HepG2 (cell line): ENCODE measurements around the gene NEAT1. TPM values are rescaled to one million over a fixed set of nuclear protein-coding genes. Genes with fewer than 3 reads are reported as not detected.

Source experiments
- ASH2L ChIP-seq: fragments of 300-600, 200-600 bp; sonication (generic); IDR thresholded peaks from 2 replicates; pipeline ENCODE4 v1.7.0; 2017; ENCODE audit warnings: low read depth, mild to moderate bottlenecking, moderate library complexity, mixed read lengths, low read length; ENCODE audit not compliant: insufficient read length
- CBX2 ChIP-seq, 2 experiments: fragments of 200-600 bp in 1 of 2; sonication (generic); formaldehyde crosslinking in 1 of 2; IDR thresholded peaks; 2 replicates each; pipeline versions ENCODE4 v1.7.0 to v1.8.1; 2018 to 2022; ENCODE audit warnings: low read depth in 2 of 2, low read length in 1 of 2, mild to moderate bottlenecking in 1 of 2, missing genetic modification reagents in 1 of 2
- CREB1 ChIP-seq, 2 experiments: fragments of 450-650 bp in 1 of 2; IDR thresholded peaks; 2 replicates each; pipeline ENCODE4 v1.6.1; 2016 to 2017; ENCODE audit warnings: control low read depth in 1 of 2, mild to moderate bottlenecking in 1 of 2, missing compliant biosample characterization in 1 of 2, missing genetic modification characterization in 1 of 2
- ISL2 ChIP-seq: sonication (generic); formaldehyde crosslinking; IDR thresholded peaks from 2 replicates; pipeline ENCODE4 v1.5.0; 2020; ENCODE audit warnings: missing genetic modification reagents
- KDM1A ChIP-seq: IDR thresholded peaks from 2 replicates; pipeline ENCODE4 v1.6.1; 2016; ENCODE audit warnings: missing compliant biosample characterization
- NCOA5 ChIP-seq: sonication (generic); formaldehyde crosslinking; IDR thresholded peaks from 2 replicates; pipeline ENCODE4 v1.4.0; 2020; ENCODE audit warnings: missing genetic modification reagents
- NR2F6 ChIP-seq, 2 experiments: IDR thresholded peaks; 2 replicates each; pipeline ENCODE4 v1.6.1; 2016; ENCODE audit warnings: antibody characterized with exemption in 1 of 2, mild to moderate bottlenecking in 1 of 2
- THAP11 ChIP-seq: IDR thresholded peaks from 2 replicates; pipeline ENCODE4 v1.6.1; 2016; ENCODE audit warnings: missing biosample characterization, missing genetic modification reagents
- ZBTB8A ChIP-seq: sonication (generic); formaldehyde crosslinking; IDR thresholded peaks from 2 replicates; pipeline ENCODE4 v1.4.0; 2020; ENCODE audit warnings: mild to moderate bottlenecking, low read depth, missing genetic modification reagents, borderline replicate concordance
- ZNF260 ChIP-seq: sonication (generic); formaldehyde crosslinking; IDR thresholded peaks from 2 replicates; pipeline ENCODE4 v1.4.0; 2020; ENCODE audit warnings: missing genetic modification reagents, low read depth, mild to moderate bottlenecking, borderline replicate concordance
- ZNF33A ChIP-seq: sonication (generic); formaldehyde crosslinking; IDR thresholded peaks from 2 replicates; pipeline ENCODE4 v1.5.1; 2020; ENCODE audit warnings: missing genetic modification reagents, mild to moderate bottlenecking, moderate library complexity, borderline replicate concordance
- ZNF747 ChIP-seq: sonication (generic); formaldehyde crosslinking; IDR thresholded peaks from 2 replicates; pipeline ENCODE4 v1.8.1; 2023; ENCODE audit warnings: missing genetic modification reagents, mild to moderate bottlenecking, borderline replicate concordance
- ZNF891 ChIP-seq: sonication (generic); formaldehyde crosslinking; IDR thresholded peaks from 2 replicates; pipeline ENCODE4 v1.5.0; 2020; ENCODE audit warnings: mild to moderate bottlenecking, missing genetic modification reagents
- polyA plus RNA-seq, 8 experiments: library from polyadenylated mRNA; depleted of rRNA in 3 of 8; stranded (reverse) in 7 of 8; unstranded in 1 of 8; fragments of >200 nt; fragmentation: Illumina TruSeq in 4 of 8; extraction: Trizol in 4 of 8; gene quantifications; 2 replicates each; pipeline versions ENCODE4 v1.2.1 to v1.2.3, GENCODE V29; 2011 to 2016; ENCODE audit warnings: low read depth in 4 of 8, missing spikeins in 1 of 8, mixed read lengths in 1 of 8; ENCODE audit not compliant: insufficient read depth in 1 of 8
- total RNA-seq, 5 experiments: library from RNA; depleted of rRNA; stranded (reverse); fragments of >200 nt; fragmentation: Illumina TruSeq; extraction: Trizol; gene quantifications; 2 replicates each; pipeline ENCODE4 v1.2.3, GENCODE V29; 2016; ENCODE audit warnings: low read depth in 1 of 5
- TF ChIP-seq, protein P1 (sequence below): sonication (generic); formaldehyde crosslinking; IDR thresholded peaks from 2 replicates; pipeline ENCODE4 v1.5.0; 2020; ENCODE audit warnings: missing genetic modification reagents
- TF ChIP-seq, protein P2 (sequence below): sonication (generic); formaldehyde crosslinking; IDR thresholded peaks from 2 replicates; pipeline ENCODE4 v1.5.1; 2020; ENCODE audit warnings: mild to moderate bottlenecking, missing genetic modification reagents, moderate library complexity
- TF ChIP-seq, protein P3 (sequence below): sonication (generic); formaldehyde crosslinking; IDR thresholded peaks from 2 replicates; pipeline ENCODE4 v1.5.0; 2020; ENCODE audit warnings: missing genetic modification reagents
- TF ChIP-seq, protein P4 (sequence below): conservative IDR thresholded peaks from 2 replicates; pipeline ENCODE4 v1.6.1; 2018; ENCODE audit warnings: missing genetic modification reagents

The NEAT1 gene
- total and polyA plus RNA-seq, 2 of the 13 experiments (the other 11 are each of a cell fraction or from before 2014, with no cell fraction given), result 20.5 to 41.2 TPM

DNA sequence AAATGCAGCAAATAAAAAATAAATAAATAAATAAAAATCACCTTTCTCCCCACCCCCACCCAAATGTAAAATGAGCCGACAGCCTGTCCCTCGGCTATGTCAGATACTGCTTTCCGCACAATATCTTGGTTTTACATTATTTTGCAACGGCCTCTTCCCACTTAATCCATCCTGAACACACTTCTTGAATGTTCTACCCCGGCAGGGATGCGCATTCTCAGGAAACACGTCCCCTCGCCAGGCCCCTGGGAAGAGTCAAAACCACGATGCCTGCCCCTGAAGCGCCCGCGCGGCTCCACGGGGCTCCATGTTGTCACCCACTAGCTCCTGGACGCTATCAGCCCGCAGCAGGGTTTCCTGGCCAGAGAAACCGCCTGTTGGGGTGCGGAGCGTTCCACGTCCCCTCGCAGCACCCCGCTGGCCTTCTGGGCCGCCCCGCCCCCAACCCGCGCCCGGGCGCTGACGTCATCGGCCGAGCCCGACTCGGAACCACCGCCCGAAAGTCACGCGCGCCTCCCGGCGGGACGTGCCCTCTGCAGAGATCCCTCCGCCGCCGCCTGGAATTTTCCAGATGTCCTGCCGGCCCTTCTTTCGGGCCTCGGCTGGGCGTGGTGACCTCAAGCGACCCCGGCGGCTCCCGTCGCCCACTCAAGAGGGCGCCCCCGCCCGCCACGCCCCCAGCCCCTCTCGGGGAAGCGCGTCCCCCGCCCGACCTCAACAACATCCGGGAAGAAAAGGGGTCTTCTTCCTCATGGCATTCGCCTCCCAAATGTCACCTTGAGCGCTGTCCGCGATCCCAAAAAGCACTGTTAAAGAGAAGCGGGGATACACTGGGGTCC, 585 bp upstream of the NEAT1 start (continued):
- TF ChIP-seq ZNF747 (CRISPR knock-in tag) (0 out of 2 replicates have a peak, but pooled peaks have one; percentile 26), NR2F6 (IDR thresholded peaks at IDR 0.05) (no peak), NR2F6 (CRISPR knock-in tag; IDR thresholded peaks at IDR 0.05) (peak; percentile 80), ASH2L (peak; percentile 72), ZNF891 (CRISPR knock-in tag) (peak; percentile 46; the same call in 1 of the 2 replicates), ZNF260 (CRISPR knock-in tag) (no peak), ISL2 (CRISPR knock-in tag) (no peak), THAP11 (peak; percentile 18; the same call in 1 of the 2 replicates), ZBTB8A (CRISPR knock-in tag) (peak; percentile 74; the same call in 1 of the 2 replicates), NCOA5 (CRISPR knock-in tag) (no peak), CREB1 (IDR thresholded peaks at IDR 0.05) (peak; percentile 99), CREB1 (CRISPR knock-in tag; IDR thresholded peaks at IDR 0.05) (no peak), ZNF33A (CRISPR knock-in tag) (no peak), KDM1A (CRISPR knock-in tag) (no peak), CBX2 (IDR thresholded peaks at IDR 0.05; ENCODE audit: low read depth, low read length) (no peak), CBX2 (CRISPR knock-in tag; IDR thresholded peaks at IDR 0.05; ENCODE audit: low read depth) (no peak)
- TF ChIP-seq, protein P1, sequence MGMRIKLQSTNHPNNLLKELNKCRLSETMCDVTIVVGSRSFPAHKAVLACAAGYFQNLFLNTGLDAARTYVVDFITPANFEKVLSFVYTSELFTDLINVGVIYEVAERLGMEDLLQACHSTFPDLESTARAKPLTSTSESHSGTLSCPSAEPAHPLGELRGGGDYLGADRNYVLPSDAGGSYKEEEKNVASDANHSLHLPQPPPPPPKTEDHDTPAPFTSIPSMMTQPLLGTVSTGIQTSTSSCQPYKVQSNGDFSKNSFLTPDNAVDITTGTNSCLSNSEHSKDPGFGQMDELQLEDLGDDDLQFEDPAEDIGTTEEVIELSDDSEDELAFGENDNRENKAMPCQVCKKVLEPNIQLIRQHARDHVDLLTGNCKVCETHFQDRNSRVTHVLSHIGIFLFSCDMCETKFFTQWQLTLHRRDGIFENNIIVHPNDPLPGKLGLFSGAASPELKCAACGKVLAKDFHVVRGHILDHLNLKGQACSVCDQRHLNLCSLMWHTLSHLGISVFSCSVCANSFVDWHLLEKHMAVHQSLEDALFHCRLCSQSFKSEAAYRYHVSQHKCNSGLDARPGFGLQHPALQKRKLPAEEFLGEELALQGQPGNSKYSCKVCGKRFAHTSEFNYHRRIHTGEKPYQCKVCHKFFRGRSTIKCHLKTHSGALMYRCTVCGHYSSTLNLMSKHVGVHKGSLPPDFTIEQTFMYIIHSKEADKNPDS (CRISPR knock-in tag), result peak; percentile 85
- TF ChIP-seq, protein P2, sequence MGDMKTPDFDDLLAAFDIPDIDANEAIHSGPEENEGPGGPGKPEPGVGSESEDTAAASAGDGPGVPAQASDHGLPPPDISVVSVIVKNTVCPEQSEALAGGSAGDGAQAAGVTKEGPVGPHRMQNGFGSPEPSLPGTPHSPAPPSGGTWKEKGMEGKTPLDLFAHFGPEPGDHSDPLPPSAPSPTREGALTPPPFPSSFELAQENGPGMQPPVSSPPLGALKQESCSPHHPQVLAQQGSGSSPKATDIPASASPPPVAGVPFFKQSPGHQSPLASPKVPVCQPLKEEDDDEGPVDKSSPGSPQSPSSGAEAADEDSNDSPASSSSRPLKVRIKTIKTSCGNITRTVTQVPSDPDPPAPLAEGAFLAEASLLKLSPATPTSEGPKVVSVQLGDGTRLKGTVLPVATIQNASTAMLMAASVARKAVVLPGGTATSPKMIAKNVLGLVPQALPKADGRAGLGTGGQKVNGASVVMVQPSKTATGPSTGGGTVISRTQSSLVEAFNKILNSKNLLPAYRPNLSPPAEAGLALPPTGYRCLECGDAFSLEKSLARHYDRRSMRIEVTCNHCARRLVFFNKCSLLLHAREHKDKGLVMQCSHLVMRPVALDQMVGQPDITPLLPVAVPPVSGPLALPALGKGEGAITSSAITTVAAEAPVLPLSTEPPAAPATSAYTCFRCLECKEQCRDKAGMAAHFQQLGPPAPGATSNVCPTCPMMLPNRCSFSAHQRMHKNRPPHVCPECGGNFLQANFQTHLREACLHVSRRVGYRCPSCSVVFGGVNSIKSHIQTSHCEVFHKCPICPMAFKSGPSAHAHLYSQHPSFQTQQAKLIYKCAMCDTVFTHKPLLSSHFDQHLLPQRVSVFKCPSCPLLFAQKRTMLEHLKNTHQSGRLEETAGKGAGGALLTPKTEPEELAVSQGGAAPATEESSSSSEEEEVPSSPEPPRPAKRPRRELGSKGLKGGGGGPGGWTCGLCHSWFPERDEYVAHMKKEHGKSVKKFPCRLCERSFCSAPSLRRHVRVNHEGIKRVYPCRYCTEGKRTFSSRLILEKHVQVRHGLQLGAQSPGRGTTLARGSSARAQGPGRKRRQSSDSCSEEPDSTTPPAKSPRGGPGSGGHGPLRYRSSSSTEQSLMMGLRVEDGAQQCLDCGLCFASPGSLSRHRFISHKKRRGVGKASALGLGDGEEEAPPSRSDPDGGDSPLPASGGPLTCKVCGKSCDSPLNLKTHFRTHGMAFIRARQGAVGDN (CRISPR knock-in tag), result peak; percentile 68
- TF ChIP-seq, protein P3, sequence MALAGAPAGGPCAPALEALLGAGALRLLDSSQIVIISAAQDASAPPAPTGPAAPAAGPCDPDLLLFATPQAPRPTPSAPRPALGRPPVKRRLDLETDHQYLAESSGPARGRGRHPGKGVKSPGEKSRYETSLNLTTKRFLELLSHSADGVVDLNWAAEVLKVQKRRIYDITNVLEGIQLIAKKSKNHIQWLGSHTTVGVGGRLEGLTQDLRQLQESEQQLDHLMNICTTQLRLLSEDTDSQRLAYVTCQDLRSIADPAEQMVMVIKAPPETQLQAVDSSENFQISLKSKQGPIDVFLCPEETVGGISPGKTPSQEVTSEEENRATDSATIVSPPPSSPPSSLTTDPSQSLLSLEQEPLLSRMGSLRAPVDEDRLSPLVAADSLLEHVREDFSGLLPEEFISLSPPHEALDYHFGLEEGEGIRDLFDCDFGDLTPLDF (CRISPR knock-in tag), result peak; percentile 72
- TF ChIP-seq, protein P4, sequence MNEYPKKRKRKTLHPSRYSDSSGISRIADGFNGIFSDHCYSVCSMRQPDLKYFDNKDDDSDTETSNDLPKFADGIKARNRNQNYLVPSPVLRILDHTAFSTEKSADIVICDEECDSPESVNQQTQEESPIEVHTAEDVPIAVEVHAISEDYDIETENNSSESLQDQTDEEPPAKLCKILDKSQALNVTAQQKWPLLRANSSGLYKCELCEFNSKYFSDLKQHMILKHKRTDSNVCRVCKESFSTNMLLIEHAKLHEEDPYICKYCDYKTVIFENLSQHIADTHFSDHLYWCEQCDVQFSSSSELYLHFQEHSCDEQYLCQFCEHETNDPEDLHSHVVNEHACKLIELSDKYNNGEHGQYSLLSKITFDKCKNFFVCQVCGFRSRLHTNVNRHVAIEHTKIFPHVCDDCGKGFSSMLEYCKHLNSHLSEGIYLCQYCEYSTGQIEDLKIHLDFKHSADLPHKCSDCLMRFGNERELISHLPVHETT, result no peak
